Body of pancreas (tissue), 4 donors: Measurements from ENCODE around the gene B3GALT5. TPM values are rescaled to one million over a fixed set of nuclear protein-coding genes. Genes with fewer than 3 reads are reported as not detected.

ENCODE experiments used
- ATAC-seq: fragments of 150-250 bp; one replicate; pipeline ENCODE4 v1.9.1; 2016
- DNase-seq, 4 donors: peaks; one replicate each; pipeline ENCODE4 v3.0.0-alpha.2; 2019
- H3K27ac ChIP-seq, 4 donors: fragments of 200-600 bp; sonication (generic); 1 replicate in 3 of 4; 2 replicates in 1 of 4; pipeline versions ENCODE4 v1.5.1 to v1.6.1; 2016 to 2019; ENCODE audit warnings: mild to moderate bottlenecking in 1 of 4, mixed read lengths in 1 of 4, moderate library complexity in 1 of 4
- H3K27me3 ChIP-seq, 2 donors: fragments of 200-600 bp; sonication (generic); one replicate each; pipeline ENCODE4 v1.6.0; 2016; ENCODE audit warnings: mild to moderate bottlenecking in 1 of 2
- H3K36me3 ChIP-seq, 2 donors: fragments of 200-600 bp; sonication (generic); replicated peaks in 1 of 2; 2 replicates each; pipeline ENCODE4 v1.5.1; 2016; ENCODE audit warnings: low read depth in 2 of 2; ENCODE audit not compliant: insufficient read depth in 1 of 2
- H3K4me1 ChIP-seq: fragments of 200-600 bp; sonication (generic); one replicate; pipeline ENCODE4 v1.6.0; 2016
- H3K4me3 ChIP-seq, 2 donors: fragments of 200-600 bp; sonication (generic); 1 replicate in 1 of 2; 2 replicates in 1 of 2; pipeline ENCODE4 v1.5.1; 2016 to 2019
- H3K9me3 ChIP-seq, 3 donors: fragments of 200-600 bp; sonication (generic); 1 replicate in 2 of 3; 2 replicates in 1 of 3; pipeline ENCODE4 v1.5.1; 2016
- POLR2A ChIP-seq, 3 donors: fragments of 450-650 bp; IDR thresholded peaks; one replicate each; pipeline ENCODE4 v1.6.1; 2016; ENCODE audit warnings: antibody characterized with exemption in 3 of 3, mild to moderate bottlenecking in 2 of 3
- WGBS, 2 donors: methylation state at CpG; one replicate each; pipeline ENCODE4 v1.1.5; 2017; 5-methylcytosine and 5-hydroxymethylcytosine counted together
- intact Hi-C: fragments of 100-400 bp; cut with DNase I; formaldehyde crosslinking; loops from one replicate; pipeline ENCODE4 v1.15.1; 2023
- total RNA-seq, 2 donors: library from RNA; depleted of rRNA; stranded (reverse); fragments of >200 nt; gene quantifications; one replicate each; pipeline ENCODE4 v1.1.0, GENCODE V29; 2016
- TF ChIP-seq, protein P1 (sequence below), 7 experiments: fragments of 450-650 bp in 4 of 7; fragments of 200-600 bp in 3 of 7; sonication (generic) in 3 of 7; IDR thresholded peaks; one replicate each; pipeline ENCODE4 v1.5.1; 2016 to 2019; ENCODE audit warnings: antibody characterized with exemption in 7 of 7

B3GALT5 gene
- total RNA-seq, 2 donors from 2014 or later: 4.9 to 5.6 TPM

DNA sequence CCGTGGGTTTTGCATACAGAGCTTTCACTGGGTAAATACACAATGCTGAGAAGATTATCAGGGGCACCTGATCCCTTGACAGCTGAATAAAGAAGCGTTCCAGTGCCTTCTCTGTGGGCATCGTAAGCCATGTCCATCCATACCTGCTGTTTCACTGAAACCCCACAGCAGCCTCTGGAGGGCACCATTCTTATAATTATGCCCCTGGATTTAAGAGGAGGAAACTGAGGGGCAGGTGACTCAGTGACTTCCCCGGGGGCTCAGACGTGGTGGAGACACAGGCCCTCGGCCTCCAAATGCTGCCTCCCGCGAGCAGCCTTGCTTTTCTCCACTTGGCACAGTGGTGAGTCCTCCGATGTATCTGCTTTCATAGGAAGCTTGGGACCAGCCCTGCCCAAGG is 56.7 kb downstream of the B3GALT5 start:
- H3K27ac ChIP-seq: peak overlapping the region; percentile 34 to 83 (median 76)
- no peak for DNase-seq
- H3K27me3 ChIP-seq: no peaks in the 10 kb centered on the region
- intact Hi-C loops: no loop called here
- peaks cover 83% of the 10 kb centered on the region for H3K4me1 ChIP-seq
- 58 to 62% methylated on average over 9 of the region's 9 CpGs for WGBS, 2 donors
- no peaks in the 10 kb centered on the region for H3K9me3 ChIP-seq
- no peaks in the 10 kb centered on the region for H3K36me3 ChIP-seq
- no peak overlapping the region for H3K4me3 ChIP-seq
- TF ChIP-seq, protein P1, sequence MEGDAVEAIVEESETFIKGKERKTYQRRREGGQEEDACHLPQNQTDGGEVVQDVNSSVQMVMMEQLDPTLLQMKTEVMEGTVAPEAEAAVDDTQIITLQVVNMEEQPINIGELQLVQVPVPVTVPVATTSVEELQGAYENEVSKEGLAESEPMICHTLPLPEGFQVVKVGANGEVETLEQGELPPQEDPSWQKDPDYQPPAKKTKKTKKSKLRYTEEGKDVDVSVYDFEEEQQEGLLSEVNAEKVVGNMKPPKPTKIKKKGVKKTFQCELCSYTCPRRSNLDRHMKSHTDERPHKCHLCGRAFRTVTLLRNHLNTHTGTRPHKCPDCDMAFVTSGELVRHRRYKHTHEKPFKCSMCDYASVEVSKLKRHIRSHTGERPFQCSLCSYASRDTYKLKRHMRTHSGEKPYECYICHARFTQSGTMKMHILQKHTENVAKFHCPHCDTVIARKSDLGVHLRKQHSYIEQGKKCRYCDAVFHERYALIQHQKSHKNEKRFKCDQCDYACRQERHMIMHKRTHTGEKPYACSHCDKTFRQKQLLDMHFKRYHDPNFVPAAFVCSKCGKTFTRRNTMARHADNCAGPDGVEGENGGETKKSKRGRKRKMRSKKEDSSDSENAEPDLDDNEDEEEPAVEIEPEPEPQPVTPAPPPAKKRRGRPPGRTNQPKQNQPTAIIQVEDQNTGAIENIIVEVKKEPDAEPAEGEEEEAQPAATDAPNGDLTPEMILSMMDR (IDR thresholded peaks at IDR 0.05): no peak
- ATAC-seq: no peak

DNA sequence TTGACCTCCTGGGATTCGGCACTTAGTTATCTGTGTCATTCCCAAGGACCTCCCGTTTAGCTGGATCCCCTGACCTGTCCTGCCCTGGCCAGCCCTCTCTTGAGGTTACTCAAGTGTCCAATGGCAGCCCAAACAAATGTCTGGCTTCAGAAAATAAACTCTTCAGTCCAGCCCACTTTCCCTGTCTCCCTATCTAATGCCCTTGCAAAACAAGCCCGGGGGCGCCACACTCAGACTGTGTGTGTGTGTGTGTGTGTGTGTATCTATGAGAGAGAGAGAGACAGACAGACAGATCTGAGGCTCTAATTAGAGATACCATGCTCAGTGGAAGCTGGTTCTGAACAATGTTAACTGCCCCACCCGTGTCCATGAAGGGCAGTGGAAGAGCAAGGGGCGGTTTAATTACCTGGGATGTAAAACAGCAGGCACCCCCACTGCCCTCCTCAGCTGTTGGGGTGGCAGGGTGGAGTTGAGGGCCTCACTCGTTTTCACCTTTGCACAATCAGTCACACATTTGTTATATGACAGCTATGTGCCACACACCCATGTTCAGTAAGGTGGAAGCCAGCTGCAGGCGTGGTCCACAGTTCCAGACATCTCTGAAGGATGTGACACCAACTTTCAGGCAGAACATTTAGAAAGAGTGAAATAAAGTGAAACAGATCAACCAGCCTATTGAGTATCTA is 57.4 kb downstream of the B3GALT5 start:
- peaks cover 89% of the 10 kb centered on the region for H3K4me1 ChIP-seq
- DNase-seq (peak in 1 of 4 donors; percentile 38), ATAC-seq (no peak)
- no peaks in the 10 kb centered on the region for H3K9me3 ChIP-seq
- peak overlapping the region; percentile 34 to 83 (median 76) for H3K27ac ChIP-seq
- WGBS, 2 donors: 40 to 50% methylated on average over 8 of the region's 8 CpGs
- no peaks in the 10 kb centered on the region for H3K36me3 ChIP-seq
- no peak overlapping the region for H3K4me3 ChIP-seq
- intact Hi-C loops: no loop called here
- TF ChIP-seq, protein P1 (IDR thresholded peaks at IDR 0.05): no peak
- no peak for TF ChIP-seq POLR2A (IDR thresholded peaks at IDR 0.05)
- H3K27me3 ChIP-seq: no peaks in the 10 kb centered on the region

DNA sequence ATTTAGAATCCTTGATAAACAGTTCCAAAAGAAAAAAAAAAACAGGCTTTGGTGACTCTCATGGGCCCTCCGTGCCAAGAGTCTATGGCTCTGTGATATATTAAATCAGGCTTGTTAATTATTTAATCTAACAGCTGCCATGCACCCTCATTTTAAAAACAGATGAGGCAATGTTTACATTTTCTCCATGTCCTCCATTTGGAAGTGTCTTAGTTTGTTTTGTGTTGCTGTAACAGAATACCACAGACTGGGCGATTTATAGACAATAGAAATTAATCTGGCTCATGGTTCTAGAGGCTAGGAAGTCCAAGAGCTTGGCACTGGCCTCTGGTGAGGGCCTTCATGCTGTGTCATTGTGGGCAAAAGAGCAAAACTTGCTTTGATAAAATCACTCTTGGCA is 58.0 kb downstream of the B3GALT5 start:
- H3K4me1 ChIP-seq: peaks cover 91% of the 10 kb centered on the region
- no peak overlapping the region for H3K4me3 ChIP-seq
- intact Hi-C loops: no loop called here
- TF ChIP-seq, protein P1 (IDR thresholded peaks at IDR 0.05): no peak
- TF ChIP-seq POLR2A (IDR thresholded peaks at IDR 0.05): no peak
- peak overlapping the region in 3 of 4 donors; percentile 74 to 83 (median 78) for H3K27ac ChIP-seq
- ATAC-seq: peak; percentile 11
- H3K36me3 ChIP-seq: no peaks in the 10 kb centered on the region
- peak in 1 of 4 donors; percentile 56 for DNase-seq
- 22 to 23% methylated on average over 2 of the region's 2 CpGs for WGBS, 2 donors
- H3K9me3 ChIP-seq: no peaks in the 10 kb centered on the region
- H3K27me3 ChIP-seq: no peaks in the 10 kb centered on the region

DNA sequence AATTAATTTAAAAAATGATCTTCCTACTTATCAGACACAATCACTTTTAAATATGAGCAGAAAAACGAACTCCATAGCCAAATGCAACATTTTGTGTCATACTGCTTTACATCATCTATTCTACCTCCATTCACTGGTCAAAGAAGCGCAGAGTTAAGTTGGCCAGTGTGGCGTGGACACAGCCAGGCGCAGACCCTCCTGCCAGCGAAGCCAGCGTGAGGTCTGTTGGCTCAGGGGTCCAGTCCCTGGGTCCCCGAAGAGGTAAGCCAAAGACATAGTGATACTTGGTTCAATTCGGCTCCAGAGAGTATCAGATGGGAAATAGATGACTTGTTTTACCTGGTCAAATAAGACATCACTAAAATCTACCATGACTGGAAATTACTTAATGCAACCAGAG is 59.2 kb downstream of the B3GALT5 start:
- H3K4me1 ChIP-seq: peaks cover 85% of the 10 kb centered on the region
- 86 to 90% methylated on average over 8 of the region's 8 CpGs for WGBS, 2 donors
- H3K27me3 ChIP-seq: no peaks in the 10 kb centered on the region
- no peaks in the 10 kb centered on the region for H3K9me3 ChIP-seq
- ATAC-seq: no peak
- no peak overlapping the region for H3K4me3 ChIP-seq
- TF ChIP-seq, protein P1 (IDR thresholded peaks at IDR 0.05): no peak
- TF ChIP-seq POLR2A (IDR thresholded peaks at IDR 0.05): no peak
- no peaks in the 10 kb centered on the region for H3K36me3 ChIP-seq
- DNase-seq: no peak
- H3K27ac ChIP-seq: peak overlapping the region in 3 of 4 donors; percentile 74 to 83 (median 78)
- intact Hi-C loops: no loop called here

DNA sequence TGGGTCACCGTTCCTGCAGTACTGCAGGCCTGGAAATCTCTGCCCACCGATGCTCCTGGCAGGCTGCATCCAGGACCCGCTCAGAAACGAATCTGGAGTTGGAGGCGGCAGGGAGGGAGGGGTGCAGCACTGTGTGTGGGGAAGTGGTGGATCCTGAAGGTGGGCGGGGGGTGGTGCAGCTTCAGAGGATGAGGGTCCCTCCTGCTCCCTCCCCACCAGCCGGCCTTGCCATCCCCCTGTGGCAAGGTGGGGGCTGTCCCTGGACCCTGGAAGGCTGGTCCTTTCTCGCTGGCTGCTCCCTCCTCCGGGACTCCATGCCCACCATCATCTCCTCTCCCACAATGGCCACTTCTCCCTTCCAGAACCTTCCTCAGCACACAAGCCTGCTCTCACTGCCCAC is 60.4 kb downstream of the B3GALT5 start:
- H3K9me3 ChIP-seq: no peaks in the 10 kb centered on the region
- ATAC-seq: no peak

More for the DNA sequence above, 60.4 kb downstream of the B3GALT5 start:
- DNase-seq: no peak
- WGBS, 2 donors: 81 to 84% methylated on average over 9 of the region's 9 CpGs
- H3K36me3 ChIP-seq: no peaks in the 10 kb centered on the region
- TF ChIP-seq POLR2A (IDR thresholded peaks at IDR 0.05): no peak
- TF ChIP-seq, protein P1 (IDR thresholded peaks at IDR 0.05): no peak
- no peaks in the 10 kb centered on the region for H3K27me3 ChIP-seq
- intact Hi-C loops: no loop called here
- H3K4me1 ChIP-seq: peaks cover 78% of the 10 kb centered on the region
- peak overlapping the region; percentile 11 to 83 (median 76) for H3K27ac ChIP-seq
- no peak overlapping the region for H3K4me3 ChIP-seq
